B cell (primary cell): ENCODE results near the gene UNC5C. TPM values are rescaled to one million over a fixed set of nuclear protein-coding genes. Genes with fewer than 3 reads are reported as not detected.

Source experiments
- ATAC-seq: fragments of 200-7000 bp; cut with Tn5 transposase; one replicate; pipeline ENCODE4 v1.10.0; 2021; ENCODE audit warnings: low read depth, mild to moderate bottlenecking, moderate number of reproducible peaks, moderate library complexity
- CTCF ChIA-PET: fragments of 350-600 bp; sonication (Branson Sonifier 250); formaldehyde crosslinking; loops from one replicate; lab custom pipeline; 2021; ENCODE audit warnings: antibody characterized with exemption, inconsistent platforms; lab: Charles Lee
- POLR2A ChIA-PET: fragments of 350-600 bp; sonication (Branson Sonifier 250); formaldehyde crosslinking; loops from one replicate; lab custom pipeline; 2021; ENCODE audit warnings: antibody characterized with exemption; lab: Charles Lee
- DNase-seq: peaks from one replicate; pipeline ENCODE4 v3.0.0; 2013
- H2AFZ ChIP-seq: 2 replicates; pipeline ENCODE4 v1.6.1; 2012; ENCODE audit warnings: mild to moderate bottlenecking, low read depth, low read length; ENCODE audit not compliant: insufficient read depth, poor library complexity, severe bottlenecking
- H3K27ac ChIP-seq, 2 donors: 1 replicate in 1 of 2; 2 replicates in 1 of 2; pipeline ENCODE4 v1.5.1; 2012 to 2013; ENCODE audit warnings: low read length in 2 of 2, mild to moderate bottlenecking in 2 of 2, moderate library complexity in 1 of 2
- H3K27me3 ChIP-seq, 4 experiments: fragments of 200-600 bp in 1 of 4; sonication (generic) in 1 of 4; replicated peaks in 1 of 4; 1 replicate in 2 of 4; 2 replicates in 2 of 4; pipeline versions ENCODE4 v1.6.1 to v1.7.0; 2013 to 2016; ENCODE audit warnings: low read length in 3 of 4, mild to moderate bottlenecking in 2 of 4, mixed read lengths in 1 of 4, moderate library complexity in 1 of 4; ENCODE audit not compliant: insufficient read depth in 4 of 4, control insufficient read depth in 3 of 4; ENCODE audit errors: control extremely low read depth in 1 of 4
- H3K36me3 ChIP-seq, 2 experiments: replicated peaks in 1 of 2; 1 replicate in 1 of 2; 2 replicates in 1 of 2; pipeline versions ENCODE4 v1.6.1 to v1.7.1; 2013; ENCODE audit warnings: low read length in 1 of 2; ENCODE audit not compliant: insufficient read depth in 2 of 2, control insufficient read depth in 1 of 2; ENCODE audit errors: control extremely low read depth in 1 of 2, extremely low read depth in 1 of 2
- H3K4me1 ChIP-seq, 2 donors: fragments of 200-600 bp in 1 of 2; sonication (generic) in 1 of 2; 1 replicate in 1 of 2; 2 replicates in 1 of 2; pipeline versions ENCODE4 v1.5.1 to v1.6.1; 2013 to 2017; ENCODE audit warnings: low read length in 2 of 2; ENCODE audit not compliant: control insufficient read depth in 2 of 2, insufficient read depth in 2 of 2
- H3K4me2 ChIP-seq: replicated peaks from 2 replicates; pipeline ENCODE3; 2012; ENCODE audit warnings: mild to moderate bottlenecking, low read depth, low read length; ENCODE audit not compliant: poor library complexity, severe bottlenecking
- H3K4me3 ChIP-seq, 5 experiments: fragments of 200-600 bp in 1 of 5; sonication (generic) in 1 of 5; 1 replicate in 3 of 5; 2 replicates in 2 of 5; pipeline versions ENCODE4 v1.5.1 to v1.7.0; 2011 to 2016; ENCODE audit warnings: low read length in 4 of 5, mild to moderate bottlenecking in 4 of 5, low read depth in 2 of 5, control low read depth in 1 of 5, moderate library complexity in 1 of 5; ENCODE audit not compliant: insufficient read depth in 1 of 5; ENCODE audit errors: control extremely low read depth in 1 of 5, extremely low read depth in 1 of 5
- H3K79me2 ChIP-seq: fragments of 200-600 bp; sonication (generic); one replicate; pipeline ENCODE4 v1.6.0; 2016; ENCODE audit warnings: low read length; ENCODE audit not compliant: control insufficient read depth, insufficient read depth
- H3K9ac ChIP-seq: fragments of 200-600 bp; sonication (generic); 2 replicates; pipeline ENCODE4 v1.6.1; 2017; ENCODE audit warnings: mild to moderate bottlenecking, low read length, moderate library complexity
- H3K9me3 ChIP-seq, 3 donors: one replicate each; pipeline versions ENCODE4 v1.6.1 to v1.7.1; 2013; ENCODE audit warnings: low read length in 2 of 3; ENCODE audit not compliant: control insufficient read depth in 2 of 3, insufficient read depth in 1 of 3; ENCODE audit errors: control extremely low read depth in 1 of 3
- H4K20me1 ChIP-seq: 2 replicates; pipeline ENCODE4 v1.6.0; 2012; ENCODE audit warnings: mild to moderate bottlenecking, low read length; ENCODE audit not compliant: insufficient read depth, control insufficient read depth, poor library complexity, severe bottlenecking
- H3K27ac Mint-ChIP-seq: one replicate; pipeline ENCODE4 v1.8.0; 2021; ENCODE audit warnings: mixed read lengths
- H3K27me3 Mint-ChIP-seq: one replicate; pipeline ENCODE4 v1.8.0; 2021; ENCODE audit warnings: mixed read lengths
- H3K4me1 Mint-ChIP-seq: one replicate; pipeline ENCODE4 v1.8.0; 2021; ENCODE audit warnings: mixed read lengths
- H3K4me3 Mint-ChIP-seq: one replicate; pipeline ENCODE4 v1.8.0; 2021; ENCODE audit warnings: mixed read lengths
- H3K9me3 Mint-ChIP-seq: one replicate; pipeline ENCODE4 v1.8.0; 2022; ENCODE audit warnings: mixed read lengths; ENCODE audit not compliant: insufficient read depth
- CTCF ChIP-seq: fragments of 200-600 bp; IDR thresholded peaks from one replicate; pipeline ENCODE4 v1.8.0; 2022; ENCODE audit warnings: antibody characterized with exemption, mild to moderate bottlenecking
- EZH2 ChIP-seq: IDR thresholded peaks from 2 replicates; pipeline ENCODE4 v1.6.1; 2012; ENCODE audit warnings: borderline replicate concordance, low read depth, mild to moderate bottlenecking, moderate library complexity, low read length; ENCODE audit not compliant: insufficient read depth, poor library complexity, severe bottlenecking
- WGBS: methylation state at CpG from one replicate; pipeline ENCODE4 v1.1.5; 2013; ENCODE audit warnings: missing lambda C conversion rate; ENCODE audit not compliant: insufficient coverage; 5-methylcytosine and 5-hydroxymethylcytosine counted together
- intact Hi-C: fragments of 100-400 bp; cut with micrococcal nuclease; formaldehyde crosslinking; loops from one replicate; pipeline ENCODE4 v1.10.0; 2022
- polyA plus RNA-seq: library from polyadenylated mRNA; depleted of rRNA; stranded (reverse); fragments of >200 nt; gene quantifications from 2 replicates; pipeline ENCODE4 v1.2.3, GENCODE V29; 2012
- total RNA-seq, 2 donors: library from RNA; stranded (reverse); fragments of 120-200 nt in 1 of 2; gene quantifications; 1 replicate in 1 of 2; 2 replicates in 1 of 2; pipeline versions ENCODE4 v1.2.3 to v1.2.4, GENCODE V29; 2013 to 2022

The UNC5C gene
- total and polyA plus RNA-seq, 2 donors (not counting 1 experiment from before 2014, with no cell fraction given) = not detected

- no peak overlapping the region for H3K9ac ChIP-seq
- H3K4me2 ChIP-seq = no peak overlapping the region
- H3K27me3 Mint-ChIP-seq = no peaks in the 10 kb centered on the region
- H3K4me1 ChIP-seq = no peaks in the 10 kb centered on the region
- H3K79me2 ChIP-seq = no peaks in the 10 kb centered on the region
- DNase-seq (no peak), ATAC-seq (no peak)
- ChIA-PET CTCF (no interaction called here), POLR2A (no interaction called here)
- H3K9me3 Mint-ChIP-seq = no peaks in the 10 kb centered on the region
- 100% methylated on average over 1 of the region's 2 CpGs for WGBS
- intact Hi-C loops = no loop called here
- H3K4me3 ChIP-seq = no peak overlapping the region
- H3K27ac ChIP-seq = no peak overlapping the region
- no peaks in the 10 kb centered on the region for H3K9me3 ChIP-seq
- H4K20me1 ChIP-seq = no peaks in the 10 kb centered on the region
- H3K4me3 Mint-ChIP-seq = no peak overlapping the region
- H3K36me3 ChIP-seq = no peaks in the 10 kb centered on the region
- TF ChIP-seq EZH2 (no peak), CTCF (no peak)
- H3K27me3 ChIP-seq = no peaks in the 10 kb centered on the region
- no peaks in the 10 kb centered on the region for H3K4me1 Mint-ChIP-seq
- H3K27ac Mint-ChIP-seq = no peak overlapping the region
- H2AFZ ChIP-seq = no peak overlapping the region
Observed at GRCh38 chr4:95505151-95505550, 43.6 kb downstream of the UNC5C start.

- Mint-ChIP-seq H3K4me3 (no peak overlapping the region), H3K4me1 (no peaks in the 10 kb centered on the region), H3K9me3 (no peaks in the 10 kb centered on the region), H3K27ac (no peak overlapping the region), H3K27me3 (no peaks in the 10 kb centered on the region)
- no peak overlapping the region for H3K27ac ChIP-seq
- no peaks in the 10 kb centered on the region for H4K20me1 ChIP-seq
- no peaks in the 10 kb centered on the region for H3K79me2 ChIP-seq
- H3K27me3 ChIP-seq = no peaks in the 10 kb centered on the region
- DNase-seq (no peak), ATAC-seq (no peak)
- no peaks in the 10 kb centered on the region for H3K4me1 ChIP-seq
- no peaks in the 10 kb centered on the region for H3K9me3 ChIP-seq
- no peak overlapping the region for H3K9ac ChIP-seq
- no peaks in the 10 kb centered on the region for H3K36me3 ChIP-seq
- WGBS = no CpG with 5 or more reads among the region's 3 CpGs
- no peak overlapping the region for H2AFZ ChIP-seq
- intact Hi-C loops = no loop called here
- CTCF ChIA-PET = no interaction called here
- TF ChIP-seq EZH2 (no peak), CTCF (no peak)
- no peak overlapping the region for H3K4me2 ChIP-seq
- no peak overlapping the region for H3K4me3 ChIP-seq
- POLR2A ChIA-PET = no interaction called here
Observed at GRCh38 chr4:95504501-95504900, 44.3 kb downstream of the UNC5C start.
